Activated CD4-positive, alpha-beta memory T cell treated with anti-CD3 and anti-CD28 coated beads, Interleukin-2, amount 10 ng/mL, durations not matched to agents 7 days and 5 days (primary cell): ENCODE measurements around the gene CROCC. TPM values are rescaled to one million over a fixed set of nuclear protein-coding genes. Genes with fewer than 3 reads are reported as not detected.

Experiments used
- CTCF ChIA-PET: fragments of 350-600 bp; sonication (Branson Sonifier 250); formaldehyde crosslinking; loops from one replicate; lab custom pipeline; 2021; ENCODE audit warnings: antibody characterized with exemption, inconsistent platforms; lab: Charles Lee
- POLR2A ChIA-PET: fragments of 350-600 bp; sonication (Branson Sonifier 250); formaldehyde crosslinking; loops from one replicate; lab custom pipeline; 2021; ENCODE audit warnings: antibody characterized with exemption; lab: Charles Lee
- DNase-seq: peaks from one replicate; pipeline ENCODE4 v3.0.0-alpha.2; 2020
- H3K27ac Mint-ChIP-seq: one replicate; pipeline ENCODE4 v1.8.0; 2021; ENCODE audit warnings: mild to moderate bottlenecking, mixed read lengths
- H3K27me3 Mint-ChIP-seq: one replicate; pipeline ENCODE4 v1.8.0; 2021; ENCODE audit warnings: mixed read lengths
- H3K36me3 Mint-ChIP-seq: one replicate; pipeline ENCODE4 v1.8.0; 2021; ENCODE audit warnings: low read depth, mixed read lengths
- H3K4me1 Mint-ChIP-seq: one replicate; pipeline ENCODE4 v1.8.0; 2021; ENCODE audit warnings: mixed read lengths
- H3K4me3 Mint-ChIP-seq: one replicate; pipeline ENCODE4 v1.8.0; 2021; ENCODE audit warnings: mild to moderate bottlenecking, mixed read lengths
- H3K9me3 Mint-ChIP-seq: one replicate; pipeline ENCODE4 v1.8.0; 2021; ENCODE audit warnings: mixed read lengths
- total RNA-seq, 2 experiments: library from RNA; stranded (reverse); gene quantifications; one replicate each; pipeline ENCODE4 v1.2.3, GENCODE V29; 2021

The CROCC gene
- total RNA-seq, 2 experiments from 2014 or later = 18.3 to 18.8 TPM

DNA sequence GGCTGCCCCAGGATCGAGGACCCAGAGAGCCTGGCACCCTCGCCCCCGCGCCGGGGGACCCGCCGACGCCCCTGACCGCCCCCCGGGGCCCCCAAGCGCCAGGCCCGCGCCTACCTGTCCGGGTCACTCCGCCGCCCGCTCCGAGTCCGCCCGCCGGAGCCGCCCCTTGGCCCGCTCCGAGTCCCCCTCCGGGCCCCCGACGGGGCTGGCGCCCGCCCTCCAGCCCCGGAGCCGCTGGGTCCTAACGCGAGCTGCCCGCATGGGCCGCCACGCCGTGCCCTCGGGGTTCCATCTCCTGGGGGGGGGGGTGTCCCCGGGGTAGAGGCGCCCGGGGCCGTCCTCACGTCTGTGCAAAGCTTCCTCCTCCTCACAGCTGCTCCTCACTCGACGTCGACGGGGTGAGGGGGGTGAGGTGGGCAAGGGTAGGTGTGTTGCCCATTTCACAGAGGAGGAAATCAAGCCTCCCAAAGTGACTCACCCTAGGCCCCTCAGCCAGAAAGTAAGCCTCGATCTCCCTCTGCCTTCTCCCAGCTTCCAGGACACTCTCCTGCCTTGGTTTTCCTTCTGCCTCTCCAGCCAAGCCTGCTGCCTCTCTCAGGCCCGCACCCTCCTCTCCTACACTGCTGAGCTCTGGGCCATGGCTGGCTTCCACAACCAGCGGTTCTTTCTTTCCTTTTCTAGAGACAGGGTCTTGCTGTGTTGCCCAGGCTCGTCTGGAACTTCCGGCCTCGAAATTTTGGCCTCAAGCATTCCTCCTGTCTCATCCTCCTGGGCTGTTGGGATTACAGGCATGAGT lies 58.9 kb downstream of the CROCC start, which contains the start of gene MFAP2:
TSS of gene MFAP2 (minus strand) at position 148 of the 796 bp plus-strand sequence. CDS start 2,347 bp downstream, outside the sequence.
- no peak within 1 kb of the TSS for H3K4me3 Mint-ChIP-seq
- H3K36me3 Mint-ChIP-seq = peaks cover 3% of the 10 kb centered on the region
- ChIA-PET CTCF (no interaction called here), POLR2A (interaction anchor here (2.2 kb wide), 1 partner anchor 9 kb away, joined by 6 read pairs; no protein-coding TSS in a partner anchor)
- no peak for DNase-seq
- peaks cover 6% of the 10 kb centered on the region for H3K4me1 Mint-ChIP-seq
- H3K27me3 Mint-ChIP-seq = peaks cover 31% of the 10 kb centered on the region
- no peak within 1 kb of the TSS for H3K27ac Mint-ChIP-seq
- H3K9me3 Mint-ChIP-seq = no peaks in the 10 kb centered on the region

GRCh38 chr1:16981269-16981849 lies 59.6 kb downstream of the CROCC start:
- CTCF ChIA-PET = no interaction called here
- DNase-seq = no peak
- Mint-ChIP-seq H3K36me3 (peaks cover 7% of the 10 kb centered on the region), H3K4me1 (peaks cover 6% of the 10 kb centered on the region), H3K27ac (no peak overlapping the region), H3K27me3 (peaks cover 31% of the 10 kb centered on the region), H3K4me3 (no peak overlapping the region), H3K9me3 (no peaks in the 10 kb centered on the region)
- POLR2A ChIA-PET = no interaction called here

DNA sequence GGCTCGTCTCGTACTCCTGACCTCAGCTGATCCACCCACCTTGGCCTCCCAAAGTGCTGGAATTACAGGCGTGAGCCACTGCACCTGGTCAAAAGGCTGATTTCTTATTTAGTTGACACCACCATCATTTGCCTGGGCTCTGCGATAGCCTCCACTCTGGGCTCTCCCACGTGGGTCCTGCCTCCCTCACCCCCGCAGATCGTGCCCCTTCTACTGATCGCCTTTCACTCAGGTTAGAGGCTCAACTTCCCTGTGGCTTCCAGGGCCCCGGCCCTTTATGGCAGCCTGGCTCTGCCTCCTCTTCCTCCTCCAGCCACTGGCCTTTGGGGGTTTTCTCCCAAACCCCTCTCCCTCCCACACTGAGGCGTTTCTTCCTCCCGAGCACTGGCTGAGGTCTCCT lies 61.2 kb downstream of the CROCC start:
- Mint-ChIP-seq H3K36me3 (peaks cover 7% of the 10 kb centered on the region), H3K4me1 (peaks cover 6% of the 10 kb centered on the region), H3K27ac (no peak overlapping the region), H3K4me3 (no peak overlapping the region), H3K27me3 (peaks cover 31% of the 10 kb centered on the region), H3K9me3 (no peaks in the 10 kb centered on the region)
- CTCF ChIA-PET = no interaction called here
- no peak for DNase-seq
- POLR2A ChIA-PET = no interaction called here

GRCh38 chr1:16983649-16984048 lies 61.9 kb downstream of the CROCC start:
- Mint-ChIP-seq H3K9me3 (no peaks in the 10 kb centered on the region), H3K4me1 (peaks cover 6% of the 10 kb centered on the region), H3K4me3 (no peak overlapping the region), H3K36me3 (peaks cover 7% of the 10 kb centered on the region), H3K27me3 (peaks cover 31% of the 10 kb centered on the region), H3K27ac (no peak overlapping the region)
- CTCF ChIA-PET = no interaction called here
- no peak for DNase-seq
- POLR2A ChIA-PET = no interaction called here

DNA sequence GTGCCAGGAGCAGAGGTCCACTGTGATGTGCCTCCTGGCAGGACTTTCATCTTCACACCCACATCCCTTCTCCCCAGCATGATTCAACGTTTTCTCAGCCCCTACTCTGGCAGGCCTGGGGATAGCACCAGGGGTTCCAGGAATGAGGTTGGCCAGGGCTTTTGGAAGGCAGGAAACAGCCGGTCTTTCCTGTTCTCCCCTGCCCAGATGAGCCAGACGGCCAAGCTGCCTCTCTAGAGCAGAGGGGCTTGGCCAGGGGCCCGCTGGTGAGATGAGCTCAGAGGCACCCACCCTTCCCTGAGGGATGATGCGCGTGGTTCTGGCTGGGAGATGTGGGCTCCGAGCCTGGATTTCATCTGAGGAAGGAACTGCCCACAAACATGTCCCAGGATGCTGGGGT lies 63.0 kb downstream of the CROCC start:
- ChIA-PET CTCF (interaction anchor here (0.7 kb wide), 2 partner anchors 37 to 798 kb away, joined by 3 to 5 read pairs; no protein-coding TSS in a partner anchor), POLR2A (no interaction called here)
- H3K9me3 Mint-ChIP-seq = no peaks in the 10 kb centered on the region
- H3K27ac Mint-ChIP-seq = no peak overlapping the region
- peaks cover 6% of the 10 kb centered on the region for H3K4me1 Mint-ChIP-seq
- no peak for DNase-seq
- H3K36me3 Mint-ChIP-seq = peaks cover 11% of the 10 kb centered on the region
- no peak overlapping the region for H3K4me3 Mint-ChIP-seq
- H3K27me3 Mint-ChIP-seq = peaks cover 25% of the 10 kb centered on the region

DNA sequence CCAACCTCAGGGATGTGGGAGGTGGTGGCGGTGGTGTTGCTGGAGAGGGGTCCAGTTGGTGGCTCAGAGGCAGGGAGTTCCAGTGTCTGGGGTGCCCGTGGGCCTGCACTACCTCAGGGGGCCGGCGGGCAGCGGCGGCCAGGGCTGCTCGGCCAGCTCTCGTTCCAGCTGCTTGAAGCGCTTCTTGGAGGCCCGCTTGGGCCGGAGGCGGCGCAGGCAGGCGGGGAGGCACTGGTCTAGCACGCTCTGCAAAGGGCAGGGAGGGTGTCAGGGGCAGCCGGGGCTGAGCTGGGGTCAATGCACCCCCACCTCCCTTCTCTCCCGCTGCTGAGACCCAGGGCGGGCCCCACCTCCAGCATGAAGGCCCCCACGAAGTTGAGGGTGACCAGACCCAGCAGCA lies 64.4 kb downstream of the CROCC start:
- POLR2A ChIA-PET = interaction anchor here (1.2 kb wide), 1 partner anchor 24 kb away, joined by 3 read pairs; no protein-coding TSS in a partner anchor
- H3K9me3 Mint-ChIP-seq = no peaks in the 10 kb centered on the region
- peaks cover 18% of the 10 kb centered on the region for H3K27me3 Mint-ChIP-seq
- no peak for DNase-seq
- H3K4me1 Mint-ChIP-seq = peaks cover under 1% of the 10 kb centered on the region
- H3K27ac Mint-ChIP-seq = no peak overlapping the region
- H3K36me3 Mint-ChIP-seq = peaks cover 11% of the 10 kb centered on the region
- no peak overlapping the region for H3K4me3 Mint-ChIP-seq
- CTCF ChIA-PET = interaction anchor here (0.6 to 1.1 kb wide), 2 partner anchors 25 to 58 kb away, joined by 3 to 7 read pairs; no protein-coding TSS in a partner anchor

GRCh38 chr1:16986560-16986959 lies 64.8 kb downstream of the CROCC start:
- CTCF ChIA-PET = interaction anchor here (1.1 kb wide), 1 partner anchor 26 kb away, joined by 3 read pairs; no protein-coding TSS in a partner anchor
- DNase-seq = no peak
- no peak overlapping the region for H3K27ac Mint-ChIP-seq
- H3K36me3 Mint-ChIP-seq = peaks cover 14% of the 10 kb centered on the region
- H3K9me3 Mint-ChIP-seq = no peaks in the 10 kb centered on the region
- POLR2A ChIA-PET = no interaction called here
- peaks cover 14% of the 10 kb centered on the region for H3K27me3 Mint-ChIP-seq
- no peak overlapping the region for H3K4me3 Mint-ChIP-seq
- H3K4me1 Mint-ChIP-seq = no peaks in the 10 kb centered on the region

GRCh38 chr1:16986962-16987361 lies 65.2 kb downstream of the CROCC start:
- Mint-ChIP-seq H3K27ac (no peak overlapping the region), H3K27me3 (peaks cover 11% of the 10 kb centered on the region), H3K9me3 (no peaks in the 10 kb centered on the region), H3K36me3 (peaks cover 14% of the 10 kb centered on the region), H3K4me3 (no peak overlapping the region), H3K4me1 (no peaks in the 10 kb centered on the region)
- CTCF ChIA-PET = interaction anchor here (1.0 to 1.1 kb wide), 2 partner anchors 26 to 35 kb away, joined by 3 read pairs; no protein-coding TSS in a partner anchor
- POLR2A ChIA-PET = interaction anchor here (1.8 kb wide), 1 partner anchor 23 kb away, joined by 7 read pairs; no protein-coding TSS in a partner anchor
- no peak for DNase-seq

- H3K36me3 Mint-ChIP-seq = peaks cover 14% of the 10 kb centered on the region
- no peaks in the 10 kb centered on the region for H3K4me1 Mint-ChIP-seq
- no peaks in the 10 kb centered on the region for H3K9me3 Mint-ChIP-seq
- no peak overlapping the region for H3K27ac Mint-ChIP-seq
- no peak for DNase-seq
- ChIA-PET POLR2A (interaction anchor here (0.8 to 1.8 kb wide), 2 partner anchors 12 to 22 kb away, joined by 3 to 7 read pairs; no protein-coding TSS in a partner anchor), CTCF (no interaction called here)
- H3K27me3 Mint-ChIP-seq = peaks cover 3% of the 10 kb centered on the region
- H3K4me3 Mint-ChIP-seq = no peak overlapping the region
Measured at GRCh38 chr1:16988210-16988609, 66.5 kb downstream of the CROCC start.

GRCh38 chr1:16989676-16990391 lies 68.1 kb downstream of the CROCC start:
- no peaks in the 10 kb centered on the region for H3K9me3 Mint-ChIP-seq
- POLR2A ChIA-PET = interaction anchor here (2.2 kb wide), 1 partner anchor 10 kb away, joined by 6 read pairs; the partner anchor contains the start of gene MFAP2
- no peaks in the 10 kb centered on the region for H3K27me3 Mint-ChIP-seq
- H3K27ac Mint-ChIP-seq = no peak overlapping the region
- no peak overlapping the region for H3K4me3 Mint-ChIP-seq
- CTCF ChIA-PET = interaction anchor here (0.5 kb wide), 1 partner anchor 487 kb away, joined by 5 read pairs; no protein-coding TSS in a partner anchor
- H3K4me1 Mint-ChIP-seq = no peaks in the 10 kb centered on the region
- H3K36me3 Mint-ChIP-seq = peaks cover 15% of the 10 kb centered on the region
- no peak for DNase-seq

GRCh38 chr1:16991571-16991970 lies 69.8 kb downstream of the CROCC start:
- CTCF ChIA-PET = no interaction called here
- H3K27ac Mint-ChIP-seq = no peak overlapping the region
- H3K4me1 Mint-ChIP-seq = no peaks in the 10 kb centered on the region
- no peak for DNase-seq
- H3K4me3 Mint-ChIP-seq = no peak overlapping the region
- peaks cover 13% of the 10 kb centered on the region for H3K36me3 Mint-ChIP-seq
- H3K9me3 Mint-ChIP-seq = no peaks in the 10 kb centered on the region
- POLR2A ChIA-PET = no interaction called here
- H3K27me3 Mint-ChIP-seq = no peaks in the 10 kb centered on the region

DNA sequence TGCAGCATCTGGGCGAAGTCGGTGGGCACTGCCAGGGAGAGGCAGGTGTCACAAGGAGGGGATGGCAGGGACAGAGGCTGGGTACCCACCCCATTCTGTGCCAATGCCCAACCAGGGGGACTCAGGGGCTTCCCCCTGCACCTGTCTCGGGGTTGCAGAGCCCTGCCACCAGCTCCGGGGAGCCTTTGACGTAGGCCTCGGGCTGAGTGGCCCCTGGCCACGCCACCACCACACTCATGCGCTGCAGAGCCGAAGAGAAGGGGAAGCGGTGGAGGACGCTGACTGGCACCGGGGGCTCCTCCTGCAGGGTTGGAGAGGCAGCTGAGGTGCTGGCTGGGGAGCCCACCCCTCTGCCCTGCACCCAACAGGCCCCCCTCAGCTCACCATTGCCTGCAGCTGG lies 70.4 kb downstream of the CROCC start:
- Mint-ChIP-seq H3K4me1 (no peaks in the 10 kb centered on the region), H3K27me3 (no peaks in the 10 kb centered on the region)

More for the DNA sequence above, 70.4 kb downstream of the CROCC start:
- Mint-ChIP-seq H3K36me3 (peaks cover 13% of the 10 kb centered on the region), H3K9me3 (no peaks in the 10 kb centered on the region), H3K4me3 (no peak overlapping the region), H3K27ac (no peak overlapping the region)
- ChIA-PET CTCF (no interaction called here), POLR2A (no interaction called here)
- DNase-seq = no peak
